SK-N-SH (cell line): ENCODE measurements around the gene ARID4A.
"Not testable (repeated sequence)": the region's sequence is repeated elsewhere in the genome, so short reads cannot be mapped to it uniquely, and the experiment has no call there.

Experiments used
- CTCF ChIP-seq: fragments of 200-600 bp; sonication (generic); IDR thresholded peaks from 2 replicates; pipeline ENCODE4 v1.6.1; 2017; ENCODE audit warnings: antibody characterized with exemption, mild to moderate bottlenecking, moderate library complexity
- IRF3 ChIP-seq: fragments of 150-350 bp; IDR thresholded peaks from 2 replicates; pipeline ENCODE4 v1.6.1; 2016; ENCODE audit warnings: mild to moderate bottlenecking, low read depth, low read length
- MEF2A ChIP-seq: IDR thresholded peaks from 2 replicates; pipeline ENCODE4 v1.4.0; 2012; ENCODE audit warnings: low read depth, borderline replicate concordance
- POLR2AphosphoS5 ChIP-seq: IDR thresholded peaks from 2 replicates; pipeline ENCODE4 v1.6.1; 2012; ENCODE audit warnings: low read depth, low read length
- TCF12 ChIP-seq: IDR thresholded peaks from 2 replicates; pipeline ENCODE4 v1.4.0; 2012
- ZBTB33 ChIP-seq: IDR thresholded peaks from 2 replicates; pipeline ENCODE4 v1.4.0; 2012; ENCODE audit warnings: low read depth, borderline replicate concordance

- TF ChIP-seq CTCF, POLR2AphosphoS5, IRF3, MEF2A, ZBTB33, TCF12: not testable (repeated sequence)
These were observed 118.6 kb downstream of the ARID4A start for GRCh38 chr14:58416934-58417333.
